ENCODE results near the gene CENPF.

DNA sequence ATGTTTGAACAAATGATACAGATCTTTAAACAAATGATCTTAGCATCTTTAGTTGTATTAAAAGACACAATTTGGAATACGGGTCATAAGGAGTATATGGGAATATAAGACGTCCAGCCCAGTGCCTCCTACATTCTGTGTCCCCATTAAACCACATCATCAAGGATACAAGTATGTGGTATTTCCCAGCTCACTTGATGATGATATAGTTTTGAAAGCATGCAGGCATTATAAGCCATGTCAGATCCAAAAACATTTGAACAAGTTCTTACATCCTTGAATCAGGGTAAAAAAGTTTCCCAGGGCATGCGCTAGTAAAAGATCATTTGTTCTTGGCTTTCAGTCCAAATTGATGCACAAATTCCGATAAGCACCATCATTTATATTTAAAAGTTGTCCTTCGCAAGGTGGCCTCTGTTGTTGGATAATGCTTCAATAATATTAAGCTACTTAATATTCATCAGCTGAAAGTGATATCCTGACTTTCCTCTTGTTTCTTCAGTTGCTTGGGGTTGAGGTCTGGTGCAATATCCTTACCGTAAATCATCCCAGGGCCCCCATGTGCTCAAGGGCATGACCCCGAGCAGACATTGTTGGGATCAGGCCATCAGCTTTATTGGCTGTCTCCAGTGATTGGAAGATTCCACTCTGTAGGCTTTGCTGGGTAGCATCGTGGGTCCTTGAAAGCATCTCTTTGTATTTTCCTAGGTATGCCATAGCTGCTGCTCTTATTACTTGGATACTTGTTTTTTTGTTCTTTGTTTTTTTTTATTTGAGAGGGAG is 61.8 kb downstream of the CENPF start:
- TF ChIP-seq CTCF (conservative IDR thresholded peaks at IDR 0.05; ENCODE audit: low read length) (no peak), EZH2phosphoT487 (IDR thresholded peaks at IDR 0.05; ENCODE audit: borderline replicate concordance, low read depth, low read length) (no peak)

Data from OCI-LY7 (cell line).